Mesenteric fat pad (tissue), 1 donor: Measurements from ENCODE around the gene MINPP1. TPM values are rescaled to one million over a fixed set of nuclear protein-coding genes. Genes with fewer than 3 reads are reported as not detected.

ENCODE experiments used
- microRNA-seq: library from miRNA; unstranded; fragments of <30 nt; microRNA quantifications from one replicate; pipeline ENCODE4 v1.2.0, GENCODE V29; 2020; ENCODE audit warnings: borderline number of aligned reads
- total RNA-seq: library from RNA; stranded (reverse); fragmentation: NEBNext Ultra II Directional; extraction: Animal tissue kit (Norgen Biotek cat#: 25700); gene quantifications from one replicate; pipeline ENCODE4 v1.2.1, GENCODE V29; 2021
- donor health status: DM: yes; HTN: yes; CAD: no.

MINPP1 gene
- total RNA-seq, 1 donor from 2014 or later = 12.1 TPM

Small RNAs within 50 kb of the gene (microRNA-seq; reads per million reads assigned to microRNA genes)
- not detected for gene MIR4678

Other genes with a start within 250 kb of the MINPP1 start
- 2.1 TPM for gene NUTM2D, start 147.1 kb upstream of the MINPP1 start, total RNA-seq
- gene PAPSS2, start 155.0 kb downstream of the MINPP1 start, total RNA-seq = 125 TPM